ENCODE data around the gene KANSL1. TPM values are rescaled to one million over a fixed set of nuclear protein-coding genes. Genes with fewer than 3 reads are reported as not detected.
"Not testable (repeated sequence)": the region's sequence is repeated elsewhere in the genome, so short reads cannot be mapped to it uniquely, and the experiment has no call there.

Gene KANSL1
- total RNA-seq, 1 experiment from 2014 or later, result 35.6 TPM

DNA sequence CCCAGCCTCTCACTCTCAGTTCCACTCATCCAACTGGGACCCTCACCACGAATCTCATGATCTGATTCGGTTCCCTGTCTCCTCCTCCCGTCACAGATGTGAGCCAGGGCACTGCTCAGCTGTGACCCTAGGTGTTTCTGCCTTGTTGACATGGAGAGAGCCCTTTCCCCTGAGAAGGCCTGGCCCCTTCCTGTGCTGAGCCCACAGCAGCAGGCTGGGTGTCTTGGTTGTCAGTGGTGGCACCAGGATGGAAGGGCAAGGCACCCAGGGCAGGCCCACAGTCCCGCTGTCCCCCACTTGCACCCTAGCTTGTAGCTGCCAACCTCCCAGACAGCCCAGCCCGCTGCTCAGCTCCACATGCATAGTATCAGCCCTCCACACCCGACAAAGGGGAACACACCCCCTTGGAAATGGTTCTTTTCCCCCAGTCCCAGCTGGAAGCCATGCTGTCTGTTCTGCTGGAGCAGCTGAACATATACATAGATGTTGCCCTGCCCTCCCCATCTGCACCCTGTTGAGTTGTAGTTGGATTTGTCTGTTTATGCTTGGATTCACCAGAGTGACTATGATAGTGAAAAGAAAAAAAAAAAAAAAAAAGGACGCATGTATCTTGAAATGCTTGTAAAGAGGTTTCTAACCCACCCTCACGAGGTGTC, 167.6 kb downstream of the KANSL1 start:
- DNase-seq (ENCODE audit: low read depth), result no peak
- in situ Hi-C loops (cut with HindIII; ENCODE audit: low pct_unique_long_range_greater_than_20kb, low sequenced_read_pairs), result no loop called here

- in situ Hi-C loops (cut with HindIII; ENCODE audit: low pct_unique_long_range_greater_than_20kb, low sequenced_read_pairs), result no loop called here
- no peak for DNase-seq (ENCODE audit: low read depth)
Observed at GRCh38 chr17:46025060-46025459, 168.2 kb downstream of the KANSL1 start.

DNA sequence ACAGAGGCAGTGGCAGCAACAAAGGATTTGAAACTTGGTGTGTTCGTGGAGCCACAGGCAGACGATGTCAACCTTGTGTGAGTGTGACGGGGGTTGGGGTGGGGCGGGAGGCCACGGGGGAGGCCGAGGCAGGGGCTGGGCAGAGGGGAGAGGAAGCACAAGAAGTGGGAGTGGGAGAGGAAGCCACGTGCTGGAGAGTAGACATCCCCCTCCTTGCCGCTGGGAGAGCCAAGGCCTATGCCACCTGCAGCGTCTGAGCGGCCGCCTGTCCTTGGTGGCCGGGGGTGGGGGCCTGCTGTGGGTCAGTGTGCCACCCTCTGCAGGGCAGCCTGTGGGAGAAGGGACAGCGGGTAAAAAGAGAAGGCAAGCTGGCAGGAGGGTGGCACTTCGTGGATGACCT, 168.6 kb downstream of the KANSL1 start:
- in situ Hi-C loops (cut with HindIII; ENCODE audit: low pct_unique_long_range_greater_than_20kb, low sequenced_read_pairs), result no loop called here
- no peak for DNase-seq (ENCODE audit: low read depth)

DNA sequence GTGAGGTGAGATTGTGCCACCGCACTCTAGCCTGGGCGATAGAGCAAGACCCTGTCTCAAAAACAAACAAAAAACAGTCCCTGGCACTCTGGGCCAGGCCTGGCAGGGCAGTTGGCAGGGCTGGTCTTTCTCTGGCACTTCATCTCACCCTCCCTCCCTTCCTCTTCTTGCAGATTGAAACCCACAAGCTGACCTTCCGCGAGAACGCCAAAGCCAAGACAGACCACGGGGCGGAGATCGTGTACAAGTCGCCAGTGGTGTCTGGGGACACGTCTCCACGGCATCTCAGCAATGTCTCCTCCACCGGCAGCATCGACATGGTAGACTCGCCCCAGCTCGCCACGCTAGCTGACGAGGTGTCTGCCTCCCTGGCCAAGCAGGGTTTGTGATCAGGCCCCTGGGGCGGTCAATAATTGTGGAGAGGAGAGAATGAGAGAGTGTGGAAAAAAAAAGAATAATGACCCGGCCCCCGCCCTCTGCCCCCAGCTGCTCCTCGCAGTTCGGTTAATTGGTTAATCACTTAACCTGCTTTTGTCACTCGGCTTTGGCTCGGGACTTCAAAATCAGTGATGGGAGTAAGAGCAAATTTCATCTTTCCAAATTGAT, 169.3 kb downstream of the KANSL1 start:
- in situ Hi-C loops (cut with HindIII; ENCODE audit: low pct_unique_long_range_greater_than_20kb, low sequenced_read_pairs), result no loop called here
- DNase-seq (ENCODE audit: low read depth), result no peak

DNA sequence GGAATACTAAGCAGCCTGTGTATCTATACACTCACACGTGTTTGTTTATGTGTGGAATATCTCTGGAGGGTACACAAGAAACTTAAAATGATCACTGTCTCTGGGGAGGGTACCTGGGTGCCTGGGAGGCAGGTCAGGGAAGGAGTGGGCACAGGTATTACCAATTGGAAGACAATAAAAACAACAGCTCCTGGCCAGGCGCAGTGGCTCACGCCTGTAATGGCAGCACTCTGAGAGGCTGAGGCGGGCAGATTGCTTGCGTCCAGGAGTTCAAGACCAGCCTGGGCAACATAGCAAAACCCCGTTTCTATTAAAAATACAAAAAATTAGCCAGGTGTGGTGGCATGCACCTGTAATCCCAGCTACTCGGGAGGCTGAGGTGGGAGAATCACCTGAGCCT, 169.9 kb downstream of the KANSL1 start:
- DNase-seq (ENCODE audit: low read depth); in situ Hi-C loops (cut with HindIII; ENCODE audit: low pct_unique_long_range_greater_than_20kb, low sequenced_read_pairs): not testable (repeated sequence)

DNA sequence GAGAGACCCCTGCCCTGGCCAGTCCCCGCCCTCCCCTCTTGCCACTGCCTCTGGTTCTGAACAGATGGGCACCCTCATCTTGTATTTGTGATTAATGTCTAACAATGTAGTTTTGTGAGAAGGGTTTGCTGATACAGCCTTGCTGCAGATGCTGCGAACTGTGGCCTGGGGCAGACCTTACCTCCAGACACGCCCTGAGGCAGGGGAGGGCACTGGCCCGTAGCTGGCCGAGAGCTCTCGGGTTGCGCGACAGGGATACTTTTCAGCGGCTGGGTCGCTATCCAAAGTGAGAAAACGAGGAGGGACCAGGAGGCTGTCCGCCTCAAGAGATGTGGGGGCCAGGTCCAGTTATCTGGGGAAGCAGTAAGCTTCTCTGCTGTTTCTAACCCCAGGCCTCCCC, 172.2 kb downstream of the KANSL1 start:
- DNase-seq (ENCODE audit: low read depth), result no peak
- in situ Hi-C loops (cut with HindIII; ENCODE audit: low pct_unique_long_range_greater_than_20kb, low sequenced_read_pairs), result no loop called here

DNA sequence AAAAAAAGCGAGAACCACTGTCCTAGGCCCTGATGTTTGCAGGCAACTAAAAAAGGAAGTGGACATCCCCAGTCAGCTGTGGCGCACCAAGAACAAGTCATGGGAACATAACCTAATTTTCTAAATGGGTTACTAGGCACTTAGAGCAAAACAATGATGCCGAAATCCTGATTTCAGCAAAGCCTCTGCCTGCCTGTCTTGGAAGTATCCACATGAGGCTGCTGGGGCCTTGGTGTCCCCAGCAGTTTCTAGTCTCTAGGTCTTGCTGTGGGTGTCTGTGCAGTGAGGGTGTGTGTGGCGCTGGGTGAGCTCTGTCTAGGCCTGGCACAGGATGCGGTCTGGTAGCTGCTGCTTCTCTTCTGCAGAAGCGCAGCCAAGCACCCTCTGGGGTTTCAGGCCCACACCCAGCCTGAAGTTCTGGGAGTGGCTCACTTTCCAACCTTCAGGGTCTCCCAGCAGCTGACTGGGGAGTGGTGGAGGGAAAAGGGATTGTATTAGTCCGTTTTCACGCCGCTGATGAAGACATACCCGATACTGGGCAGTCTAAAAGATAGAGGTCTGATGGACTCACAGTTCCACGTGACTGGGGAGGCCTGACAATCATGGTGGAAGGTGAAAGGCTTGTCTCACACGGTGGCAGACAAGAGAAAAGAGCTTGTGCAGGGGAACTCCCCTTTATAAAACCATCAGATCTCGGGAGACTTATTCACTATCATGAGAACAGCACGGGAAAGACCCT, 173.0 kb downstream of the KANSL1 start:
- DNase-seq (ENCODE audit: low read depth), result no peak
- in situ Hi-C loops (cut with HindIII; ENCODE audit: low pct_unique_long_range_greater_than_20kb, low sequenced_read_pairs), result no loop called here

DNA sequence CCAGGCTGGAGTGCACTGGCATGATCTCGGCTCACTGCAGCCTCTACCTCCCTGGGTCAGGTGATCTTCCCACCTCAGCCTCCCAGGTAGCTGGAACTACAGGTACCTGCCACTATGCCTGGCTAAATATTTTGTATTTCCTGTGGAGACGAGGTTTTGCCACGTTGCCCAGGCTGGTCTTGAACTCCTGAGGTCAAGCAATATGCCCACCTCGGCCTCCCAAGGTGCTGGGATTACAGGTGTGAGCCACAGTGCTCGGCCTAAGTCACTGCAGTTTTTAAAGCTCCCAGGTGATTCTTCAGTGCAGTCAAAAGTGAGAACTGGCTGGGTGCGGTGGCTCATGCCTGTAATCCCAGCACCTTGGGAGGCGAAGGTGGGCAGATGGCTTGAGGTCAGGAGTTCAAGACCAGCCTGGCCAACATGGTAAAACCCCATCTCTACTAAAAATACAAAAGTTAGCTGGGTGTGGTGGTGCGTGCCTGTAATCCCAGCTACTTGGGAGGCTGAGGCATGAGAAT, 173.8 kb downstream of the KANSL1 start:
- DNase-seq (ENCODE audit: low read depth); in situ Hi-C loops (cut with HindIII; ENCODE audit: low pct_unique_long_range_greater_than_20kb, low sequenced_read_pairs): not testable (repeated sequence)

GRCh38 chr17:46013502-46014165, 179.6 kb downstream of the KANSL1 start:
- in situ Hi-C loops (cut with HindIII; ENCODE audit: low pct_unique_long_range_greater_than_20kb, low sequenced_read_pairs), result no loop called here
- DNase-seq (ENCODE audit: low read depth), result no peak

GRCh38 chr17:46013127-46013501, 180.1 kb downstream of the KANSL1 start:
- in situ Hi-C loops (cut with HindIII; ENCODE audit: low pct_unique_long_range_greater_than_20kb, low sequenced_read_pairs), result no loop called here
- no peak for DNase-seq (ENCODE audit: low read depth)

DNA sequence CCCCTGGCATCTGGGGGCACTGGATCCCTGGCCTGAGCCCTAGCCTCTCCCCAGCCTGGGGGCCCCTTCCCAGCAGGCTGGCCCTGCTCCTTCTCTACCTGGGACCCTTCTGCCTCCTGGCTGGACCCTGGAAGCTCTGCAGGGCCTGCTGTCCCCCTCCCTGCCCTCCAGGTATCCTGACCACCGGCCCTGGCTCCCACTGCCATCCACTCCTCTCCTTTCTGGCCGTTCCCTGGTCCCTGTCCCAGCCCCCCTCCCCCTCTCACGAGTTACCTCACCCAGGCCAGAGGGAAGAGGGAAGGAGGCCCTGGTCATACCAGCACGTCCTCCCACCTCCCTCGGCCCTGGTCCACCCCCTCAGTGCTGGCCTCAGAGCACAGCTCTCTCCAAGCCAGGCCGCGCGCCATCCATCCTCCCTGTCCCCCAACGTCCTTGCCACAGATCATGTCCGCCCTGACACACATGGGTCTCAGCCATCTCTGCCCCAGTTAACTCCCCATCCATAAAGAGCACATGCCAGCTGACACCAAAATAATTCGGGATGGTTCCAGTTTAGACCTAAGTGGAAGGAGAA, 180.6 kb downstream of the KANSL1 start:
- in situ Hi-C loops (cut with HindIII; ENCODE audit: low pct_unique_long_range_greater_than_20kb, low sequenced_read_pairs), result no loop called here
- no peak for DNase-seq (ENCODE audit: low read depth)

DNA sequence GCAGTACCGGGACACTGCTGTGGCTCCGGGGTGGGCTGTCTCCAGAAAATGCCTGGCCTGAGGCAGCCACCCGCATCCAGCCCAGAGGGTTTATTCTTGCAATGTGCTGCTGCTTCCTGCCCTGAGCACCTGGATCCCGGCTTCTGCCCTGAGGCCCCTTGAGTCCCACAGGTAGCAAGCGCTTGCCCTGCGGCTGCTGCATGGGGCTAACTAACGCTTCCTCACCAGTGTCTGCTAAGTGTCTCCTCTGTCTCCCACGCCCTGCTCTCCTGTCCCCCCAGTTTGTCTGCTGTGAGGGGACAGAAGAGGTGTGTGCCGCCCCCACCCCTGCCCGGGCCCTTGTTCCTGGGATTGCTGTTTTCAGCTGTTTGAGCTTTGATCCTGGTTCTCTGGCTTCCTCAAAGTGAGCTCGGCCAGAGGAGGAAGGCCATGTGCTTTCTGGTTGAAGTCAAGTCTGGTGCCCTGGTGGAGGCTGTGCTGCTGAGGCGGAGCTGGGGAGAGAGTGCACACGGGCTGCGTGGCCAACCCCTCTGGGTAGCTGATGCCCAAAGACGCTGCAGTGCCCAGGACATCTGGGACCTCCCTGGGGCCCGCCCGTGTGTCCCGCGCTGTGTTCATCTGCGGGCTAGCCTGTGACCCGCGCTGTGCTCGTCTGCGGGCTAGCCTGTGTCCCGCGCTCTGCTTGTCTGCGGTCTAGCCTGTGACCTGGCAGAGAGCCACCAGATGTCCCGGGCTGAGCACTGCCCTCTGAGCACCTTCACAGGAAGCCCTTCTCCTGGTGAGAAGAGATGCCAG, 181.3 kb downstream of the KANSL1 start:
- in situ Hi-C loops (cut with HindIII; ENCODE audit: low pct_unique_long_range_greater_than_20kb, low sequenced_read_pairs), result no loop called here
- no peak for DNase-seq (ENCODE audit: low read depth)

DNA sequence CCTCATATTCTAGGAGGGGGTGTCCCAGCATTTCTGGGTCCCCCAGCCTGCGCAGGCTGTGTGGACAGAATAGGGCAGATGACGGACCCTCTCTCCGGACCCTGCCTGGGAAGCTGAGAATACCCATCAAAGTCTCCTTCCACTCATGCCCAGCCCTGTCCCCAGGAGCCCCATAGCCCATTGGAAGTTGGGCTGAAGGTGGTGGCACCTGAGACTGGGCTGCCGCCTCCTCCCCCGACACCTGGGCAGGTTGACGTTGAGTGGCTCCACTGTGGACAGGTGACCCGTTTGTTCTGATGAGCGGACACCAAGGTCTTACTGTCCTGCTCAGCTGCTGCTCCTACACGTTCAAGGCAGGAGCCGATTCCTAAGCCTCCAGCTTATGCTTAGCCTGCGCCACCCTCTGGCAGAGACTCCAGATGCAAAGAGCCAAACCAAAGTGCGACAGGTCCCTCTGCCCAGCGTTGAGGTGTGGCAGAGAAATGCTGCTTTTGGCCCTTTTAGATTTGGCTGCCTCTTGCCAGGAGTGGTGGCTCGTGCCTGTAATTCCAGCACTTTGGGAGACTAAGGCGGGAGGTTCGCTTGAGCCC, 182.5 kb downstream of the KANSL1 start:
- no peak for DNase-seq (ENCODE audit: low read depth)
- in situ Hi-C loops (cut with HindIII; ENCODE audit: low pct_unique_long_range_greater_than_20kb, low sequenced_read_pairs), result no loop called here

- in situ Hi-C loops (cut with HindIII; ENCODE audit: low pct_unique_long_range_greater_than_20kb, low sequenced_read_pairs), result no loop called here
- no peak for DNase-seq (ENCODE audit: low read depth)
Observed at GRCh38 chr17:46009681-46010596, 183.3 kb downstream of the KANSL1 start.

- DNase-seq (ENCODE audit: low read depth), result no peak
- in situ Hi-C loops (cut with HindIII; ENCODE audit: low pct_unique_long_range_greater_than_20kb, low sequenced_read_pairs), result no loop called here
Observed at GRCh38 chr17:46008591-46008990, 184.6 kb downstream of the KANSL1 start.

GRCh38 chr17:46007461-46007965, 185.7 kb downstream of the KANSL1 start:
- in situ Hi-C loops (cut with HindIII; ENCODE audit: low pct_unique_long_range_greater_than_20kb, low sequenced_read_pairs), result no loop called here
- DNase-seq (ENCODE audit: low read depth), result no peak

All from Caki2 (cell line).